DMS153 treated with DMSO at 0.1 percent for 48 hours (cell line): ENCODE results near the gene PEX11A.
"Not testable (repeated sequence)": the region's sequence is repeated elsewhere in the genome, so short reads cannot be mapped to it uniquely, and the experiment has no call there.

Experiments
- DNase-seq: peaks from one replicate; lab custom pipeline; 2025; ENCODE audit not compliant: unreplicated experiment; lab: John Stamatoyannopoulos, UW

The PEX11A gene, protein sequence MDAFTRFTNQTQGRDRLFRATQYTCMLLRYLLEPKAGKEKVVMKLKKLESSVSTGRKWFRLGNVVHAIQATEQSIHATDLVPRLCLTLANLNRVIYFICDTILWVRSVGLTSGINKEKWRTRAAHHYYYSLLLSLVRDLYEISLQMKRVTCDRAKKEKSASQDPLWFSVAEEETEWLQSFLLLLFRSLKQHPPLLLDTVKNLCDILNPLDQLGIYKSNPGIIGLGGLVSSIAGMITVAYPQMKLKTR

DNA sequence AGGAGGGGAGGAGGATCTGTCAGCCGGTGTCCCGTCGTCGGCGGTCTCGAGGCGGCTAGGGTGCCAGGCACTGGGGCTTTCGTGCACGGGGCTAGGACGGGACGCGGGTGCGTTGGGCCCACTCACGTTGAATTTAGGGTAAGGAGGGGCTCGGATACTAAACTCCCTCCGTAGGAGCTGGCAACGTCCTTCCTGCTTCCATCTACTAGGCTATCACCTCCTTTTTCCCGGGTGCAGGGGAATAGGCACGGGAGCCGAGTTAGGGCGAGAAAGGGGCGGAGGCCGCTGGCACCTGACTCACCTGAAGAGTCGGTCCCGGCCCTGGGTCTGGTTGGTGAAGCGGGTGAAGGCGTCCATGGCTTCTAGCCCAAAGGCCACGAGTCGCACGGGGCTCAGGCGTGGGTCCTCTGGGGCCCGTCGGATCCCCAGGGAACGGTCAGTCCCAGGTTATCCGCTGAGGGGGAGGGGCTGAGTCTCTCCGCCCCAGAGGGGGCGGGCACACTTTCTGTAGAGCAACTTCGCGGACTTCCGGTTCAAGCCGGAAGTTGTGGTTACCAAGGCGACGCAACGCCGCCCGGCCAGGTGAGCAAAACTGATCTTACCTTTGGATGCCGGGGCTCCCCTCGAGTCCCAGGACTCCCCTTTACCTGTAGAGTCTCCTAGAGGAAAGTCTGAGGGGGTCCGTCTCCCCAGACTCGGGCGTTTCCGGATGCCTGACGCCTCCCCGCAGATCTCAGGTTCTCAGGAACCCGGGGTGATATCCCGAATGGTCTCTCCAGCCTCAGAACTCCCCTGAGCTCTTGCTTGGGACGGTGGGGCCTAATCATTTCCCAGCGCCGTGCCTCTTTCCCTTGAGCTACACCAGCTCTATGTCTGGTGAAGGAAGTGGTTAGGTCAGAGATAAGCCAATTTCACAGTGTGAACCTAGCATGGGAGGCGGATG is at the start of gene PEX11A, which contains the start of gene WDR93:
Gene PEX11A (minus strand): TSS at position 479 of the 943 bp plus-strand sequence. CDS start 122 bp downstream, at position 357.
Gene WDR93 (plus strand): TSS at position 536 of the 943 bp plus-strand sequence. CDS start 10,936 bp downstream, outside the sequence.
- peak; percentile 37 for DNase-seq

DNA sequence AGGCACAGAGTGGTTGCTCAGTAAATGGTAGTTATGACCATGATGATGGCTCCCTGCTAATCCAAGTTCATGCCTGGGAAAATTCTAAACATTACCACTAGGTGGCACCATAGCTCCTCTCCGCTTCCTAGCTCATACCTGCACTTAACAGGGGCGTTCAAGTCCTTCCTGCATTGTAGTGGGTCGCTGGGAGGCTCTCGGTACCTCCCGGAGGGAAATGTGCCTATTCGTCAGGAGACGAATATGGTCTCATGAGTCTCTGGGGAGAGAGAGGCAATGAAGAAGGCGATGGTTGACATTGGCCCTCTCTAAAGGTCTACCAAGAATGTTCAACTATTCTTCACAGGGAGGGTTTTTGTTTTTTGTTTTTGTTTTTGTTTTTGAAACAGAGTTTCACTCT is 49.6 kb upstream of the PEX11A start:
- peak; percentile 7 for DNase-seq

DNA sequence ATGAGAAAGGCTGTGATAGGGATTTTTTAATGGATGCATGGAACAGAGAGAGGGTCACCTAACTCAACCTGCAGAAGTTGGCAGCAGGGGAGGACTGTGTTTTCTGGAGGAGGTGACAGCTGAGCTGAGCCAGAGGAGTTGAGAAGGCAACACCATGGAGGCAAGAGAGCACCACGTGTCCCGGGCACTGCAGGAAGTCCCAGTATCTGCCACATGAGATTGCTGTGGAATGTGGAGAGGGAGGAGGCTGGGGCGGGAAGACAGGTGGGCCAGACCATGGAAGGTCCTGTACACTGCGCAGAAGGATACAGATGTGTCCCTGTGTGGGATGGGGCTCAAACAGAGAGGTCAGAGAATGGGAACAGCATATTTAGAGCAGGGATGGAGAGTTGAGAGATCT is 45.2 kb upstream of the PEX11A start:
- no peak for DNase-seq

DNA sequence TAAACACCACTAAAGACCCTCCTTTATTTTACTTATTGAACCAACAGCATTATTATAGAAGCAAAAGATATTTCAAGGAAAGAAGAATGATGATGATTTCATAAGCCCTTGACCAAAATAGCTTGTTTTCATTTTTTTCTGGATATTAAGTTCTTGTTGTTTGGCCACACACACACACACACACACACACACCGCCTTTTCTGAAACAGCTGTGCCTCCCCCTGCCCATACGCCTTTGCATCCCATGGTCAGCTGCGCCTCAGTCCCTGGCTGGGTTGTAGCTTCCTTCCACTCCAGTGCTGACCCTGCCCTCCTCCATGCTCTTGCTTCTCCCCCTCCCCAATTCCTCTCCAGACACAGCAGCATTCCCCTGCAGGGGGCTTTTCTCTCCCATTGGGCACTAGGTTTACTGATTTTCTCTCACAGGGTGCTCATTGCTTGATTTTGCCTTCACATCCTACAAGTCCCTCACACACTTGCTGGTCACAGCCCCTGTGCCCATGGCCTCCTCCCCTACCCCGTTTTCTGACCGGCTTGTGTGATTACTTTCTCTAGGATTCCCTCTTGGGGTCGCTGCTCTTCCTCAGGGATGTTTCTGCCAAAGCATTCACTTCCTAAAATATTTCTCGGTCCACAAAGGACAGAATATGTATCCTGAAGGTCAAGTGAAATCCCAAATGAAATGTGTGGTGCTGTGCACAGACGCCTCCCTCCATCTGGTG is 42.1 kb upstream of the PEX11A start:
- DNase-seq: no peak

DNA sequence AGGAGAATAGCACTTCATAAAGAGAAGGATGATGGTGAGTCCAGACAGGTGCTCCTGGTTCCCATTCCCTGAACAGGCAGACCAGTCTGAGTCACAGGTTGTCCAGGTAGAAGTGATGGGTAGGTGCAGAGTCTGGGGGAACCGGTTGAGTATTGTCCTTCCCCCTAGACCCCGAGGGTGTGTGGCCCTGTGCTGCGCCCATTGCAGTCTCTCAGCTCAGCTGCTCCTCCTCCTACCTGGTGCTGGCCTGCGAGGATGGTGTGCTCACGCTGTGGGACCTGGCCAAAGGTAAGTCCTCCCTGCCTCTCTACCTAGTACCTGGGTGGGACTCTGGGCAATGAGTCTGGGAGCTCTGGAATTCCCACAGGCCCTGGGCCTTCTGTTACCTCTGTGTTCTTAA is 40.7 kb upstream of the PEX11A start:
- DNase-seq: no peak

DNA sequence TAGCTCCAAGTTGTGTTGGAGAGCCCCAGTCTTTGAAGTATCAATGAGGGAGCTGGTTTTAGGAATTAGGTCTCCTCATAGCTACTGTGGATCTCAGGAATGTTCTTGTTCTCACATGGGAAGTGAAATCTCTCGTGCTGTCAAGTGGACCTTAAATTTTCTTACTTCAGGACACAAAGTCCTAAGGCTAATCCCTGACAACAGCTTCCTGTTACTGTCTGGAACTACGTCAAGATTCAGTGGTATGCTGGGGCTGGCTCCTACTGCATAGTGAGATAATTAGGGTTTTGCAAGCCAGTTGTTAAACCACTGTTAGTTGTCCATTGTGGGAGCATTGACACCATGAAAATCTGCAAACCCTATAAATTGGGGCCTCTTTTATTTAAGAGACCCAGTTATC is 37.7 kb upstream of the PEX11A start:
- no peak for DNase-seq

DNA sequence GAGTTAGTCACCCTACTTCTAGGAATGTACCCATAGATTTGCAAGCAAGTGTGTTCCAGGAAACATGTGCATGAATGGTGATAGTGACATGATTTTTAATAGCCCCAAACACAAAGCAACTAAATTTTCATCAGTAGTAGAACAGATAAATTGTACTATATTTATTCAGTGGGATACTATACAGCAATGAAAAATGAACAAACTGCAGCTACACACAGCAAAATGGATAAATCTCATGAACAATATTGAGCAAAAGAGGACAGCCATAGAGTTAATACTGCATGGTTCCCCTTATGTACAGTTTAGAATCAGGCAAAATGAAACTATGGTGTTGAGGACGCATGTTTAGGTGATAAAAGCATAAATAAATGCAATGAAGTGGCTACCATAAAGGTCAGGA is 34.5 kb upstream of the PEX11A start:
- DNase-seq: no peak

DNA sequence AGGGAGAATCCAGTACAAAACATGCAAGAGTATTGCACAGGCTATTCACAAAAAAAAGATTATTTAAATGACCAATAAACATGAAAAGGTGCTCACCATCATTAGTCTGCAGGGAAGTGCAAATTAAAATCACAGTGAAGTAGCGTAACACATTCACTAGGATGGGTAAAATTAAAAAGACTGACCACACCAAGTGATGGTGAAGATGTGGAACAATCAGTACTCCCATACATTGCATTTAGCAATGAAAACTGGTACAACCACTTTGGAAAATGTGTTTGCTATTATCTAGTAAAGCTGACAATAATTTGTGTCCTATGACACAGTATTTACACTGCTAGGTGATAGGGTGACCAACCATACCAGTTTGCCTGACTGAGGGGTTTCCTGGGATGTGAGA is 34.1 kb upstream of the PEX11A start:
- DNase-seq: no peak

DNA sequence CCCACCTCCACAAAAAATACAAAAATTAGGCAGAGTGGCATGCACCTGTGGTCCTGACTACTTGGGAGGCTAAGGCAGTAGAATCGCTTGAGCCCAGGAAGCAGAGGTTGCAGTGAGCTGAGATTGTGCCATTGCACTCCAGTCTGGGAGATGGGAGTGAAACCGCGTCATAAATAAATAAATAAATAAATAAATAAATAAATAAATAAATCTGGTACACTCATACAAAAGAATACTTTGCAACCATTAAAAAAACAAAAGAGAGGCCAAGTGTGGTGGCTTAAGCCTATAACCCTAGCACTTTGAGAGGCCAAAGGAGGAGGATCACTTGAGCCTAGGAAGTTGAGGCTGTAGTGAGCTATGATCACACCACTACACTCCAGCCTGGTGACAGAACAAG is 32.5 kb upstream of the PEX11A start:
- DNase-seq: no peak

DNA sequence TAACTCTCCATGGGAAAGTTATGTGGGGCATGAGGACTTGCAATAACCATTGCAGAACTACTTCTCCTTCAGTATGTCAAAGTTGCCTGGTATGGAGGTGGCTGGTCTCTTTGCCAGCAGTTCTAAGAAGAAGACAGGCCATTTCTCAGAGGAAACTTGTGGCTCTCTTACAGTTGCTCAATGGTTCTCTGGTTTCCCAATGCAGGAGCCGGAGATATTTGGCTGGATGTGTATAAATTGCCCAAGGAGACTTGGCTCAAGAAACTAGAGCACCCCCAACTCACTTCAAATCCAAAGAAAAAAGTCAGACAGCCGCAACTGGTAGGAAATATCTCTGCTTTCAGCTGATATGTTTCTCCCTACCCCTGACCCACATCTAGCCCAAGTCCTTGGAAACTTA is 24.2 kb upstream of the PEX11A start:
- DNase-seq: no peak

DNA sequence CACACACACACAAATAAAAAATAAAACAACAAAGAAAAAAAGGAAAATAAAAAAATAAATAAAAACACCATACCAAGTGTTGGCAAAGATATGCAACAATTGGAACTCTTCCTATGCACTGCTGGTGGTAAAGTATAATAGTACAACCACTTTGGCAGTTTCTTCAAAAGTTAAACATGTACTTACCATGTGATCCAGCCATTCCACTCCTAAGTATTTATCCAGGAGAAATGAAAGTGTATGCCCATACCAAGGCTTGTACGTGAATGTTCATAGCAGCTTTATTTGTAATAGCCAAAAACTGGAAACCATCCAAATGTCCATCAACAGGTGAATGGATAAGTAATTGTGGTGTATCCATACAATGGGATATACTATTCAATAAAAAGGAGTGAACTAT is 17.0 kb upstream of the PEX11A start:
- no peak for DNase-seq

DNA sequence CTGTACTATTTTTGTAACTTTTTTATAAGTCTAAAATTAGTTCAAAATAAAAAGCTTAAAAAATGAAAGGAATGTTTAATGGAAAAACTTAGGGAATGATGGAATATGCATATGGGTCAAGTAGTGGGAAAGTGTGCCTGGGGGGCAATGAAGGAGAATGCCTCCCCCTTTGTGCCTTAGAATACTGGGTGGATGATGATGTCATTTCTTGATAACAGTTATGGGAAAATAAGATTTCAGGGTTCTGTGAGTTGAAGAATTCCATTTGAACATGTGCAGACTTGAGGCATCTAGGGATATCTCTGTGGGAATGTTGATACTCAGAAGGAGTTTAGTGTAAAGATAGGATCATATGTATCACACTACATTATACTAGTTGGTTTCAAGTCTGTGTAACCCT is 13.9 kb upstream of the PEX11A start:
- DNase-seq: no peak

DNA sequence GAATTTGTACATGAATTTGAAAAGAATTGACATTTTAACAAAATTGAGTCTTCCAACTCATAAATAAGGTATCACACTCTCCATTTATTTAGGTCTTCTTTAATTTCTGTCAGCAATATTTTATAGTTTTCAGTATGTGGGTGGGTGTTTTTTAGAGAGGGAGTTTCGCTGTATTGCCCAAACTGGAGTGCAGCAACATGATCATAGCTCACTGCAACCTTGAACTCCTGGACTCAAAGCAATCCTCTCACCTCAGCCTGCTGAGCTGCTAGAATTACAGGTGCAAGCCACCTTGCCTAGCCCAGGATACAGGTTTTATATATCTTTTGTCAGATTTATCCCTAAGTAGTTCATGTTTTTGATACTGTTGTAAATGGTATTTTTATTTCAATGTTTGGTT is 4.6 kb upstream of the PEX11A start:
- no peak for DNase-seq

DNA sequence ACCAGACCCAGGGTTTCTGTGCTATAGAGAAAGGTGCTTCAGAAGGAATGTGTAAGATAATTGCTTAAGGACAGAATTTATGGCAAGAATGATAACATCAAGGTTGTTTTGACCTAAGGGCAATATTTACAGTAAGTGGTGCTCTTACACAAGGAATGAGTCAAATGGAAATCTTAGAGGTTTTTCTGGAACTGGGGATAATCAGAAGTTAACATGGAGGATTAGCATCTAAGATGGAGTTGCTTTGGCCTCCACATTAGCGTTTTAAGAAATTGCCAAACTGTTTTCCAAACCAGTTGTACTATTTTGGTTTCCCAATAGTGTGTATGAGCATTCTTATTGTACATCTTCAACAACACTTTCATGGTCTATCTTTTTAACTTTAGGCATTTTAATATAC is 3.1 kb upstream of the PEX11A start:
- DNase-seq: no peak

DNA sequence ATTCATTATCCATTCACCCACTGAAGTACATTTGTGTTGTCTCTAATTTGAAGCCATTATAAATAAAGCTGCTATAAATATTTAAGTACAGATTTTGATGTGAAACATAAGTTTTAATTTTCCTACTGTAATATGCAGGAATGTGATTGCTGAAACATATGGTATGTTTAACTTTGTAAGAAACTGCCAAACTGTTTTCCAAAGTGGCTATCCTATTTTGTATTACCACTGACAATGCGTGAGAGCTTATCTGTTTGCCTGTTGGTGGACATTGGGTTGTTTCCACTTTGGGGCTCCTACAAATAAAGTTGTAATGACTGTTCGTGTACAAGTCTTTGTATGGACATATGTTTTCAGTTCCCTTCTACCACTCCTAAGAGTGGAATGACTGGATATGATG is 2.5 kb upstream of the PEX11A start:
- DNase-seq: no peak

DNA sequence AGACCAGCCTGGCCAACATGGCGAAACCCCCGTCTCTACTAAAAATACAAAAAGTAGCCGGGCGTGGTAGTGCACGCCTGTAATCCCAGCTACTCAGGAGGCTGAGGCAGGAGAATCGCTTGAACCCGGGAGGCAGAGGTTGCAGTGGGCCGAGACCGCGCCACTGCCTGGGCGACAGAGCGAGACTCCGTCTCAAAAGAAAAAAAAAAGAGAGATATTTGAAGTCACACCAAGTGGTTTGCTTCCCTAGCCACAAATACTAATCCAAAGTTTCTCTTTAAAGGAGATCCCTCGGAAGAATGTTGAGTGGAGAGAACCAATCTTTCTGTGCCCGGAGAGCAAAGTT is 651 bp downstream of the PEX11A start:
- DNase-seq: not testable (repeated sequence)

DNA sequence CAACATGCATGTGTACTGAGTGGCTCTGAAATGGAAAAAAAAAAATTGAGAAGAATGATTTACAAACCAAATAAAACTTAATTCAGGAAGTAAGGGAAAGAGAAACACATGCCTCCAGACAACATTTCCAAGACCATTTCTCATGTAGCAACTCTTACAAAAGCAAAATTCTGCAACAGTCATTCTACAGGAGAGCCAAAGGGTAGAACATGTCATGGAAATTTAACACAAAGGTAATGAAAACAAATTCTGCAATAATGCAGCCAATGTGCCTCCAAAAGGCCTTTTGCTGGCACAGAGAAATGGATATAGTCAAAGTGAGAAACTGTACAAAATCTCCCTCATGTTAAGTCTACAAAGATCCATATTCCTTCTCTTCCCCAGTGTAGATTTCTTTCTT is 4.0 kb downstream of the PEX11A start:
- no peak for DNase-seq

DNA sequence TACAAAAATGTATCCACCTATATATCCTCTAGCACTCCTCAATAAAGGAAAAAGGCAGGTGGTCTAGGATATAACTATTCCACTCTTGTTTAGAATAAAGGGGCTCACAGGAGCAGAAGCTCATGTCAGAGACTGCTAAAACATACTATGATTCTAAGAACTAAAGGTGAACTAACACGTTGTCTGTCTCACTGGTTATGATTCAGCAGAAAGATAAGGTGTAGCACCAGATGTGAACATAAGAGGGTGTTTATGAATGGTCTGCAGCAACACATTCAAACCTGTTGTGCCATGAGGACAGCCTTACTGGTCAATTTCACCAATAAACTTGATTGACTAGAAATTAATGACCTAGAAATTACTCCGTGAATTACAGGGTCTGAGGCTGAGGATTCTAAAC is 4.6 kb downstream of the PEX11A start:
- no peak for DNase-seq

DNA sequence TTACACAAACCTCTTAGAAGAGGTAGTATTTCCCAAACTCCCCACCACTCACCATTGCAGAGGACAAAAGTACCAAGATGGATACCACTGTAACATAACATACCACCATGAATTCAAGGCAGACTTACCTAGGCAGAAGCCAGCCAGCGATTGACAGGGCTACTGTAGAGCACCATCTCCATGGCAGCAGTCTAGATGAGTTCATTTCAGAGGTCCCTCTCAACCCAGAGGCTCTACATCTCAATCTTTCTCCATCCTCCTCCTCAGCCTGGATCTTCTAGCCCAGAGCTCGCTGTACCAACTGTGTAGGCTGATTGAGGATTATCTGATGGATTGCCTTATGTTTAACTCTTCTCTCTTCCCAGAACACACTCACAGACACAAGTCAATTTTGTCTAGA is 9.4 kb downstream of the PEX11A start:
- no peak for DNase-seq

DNA sequence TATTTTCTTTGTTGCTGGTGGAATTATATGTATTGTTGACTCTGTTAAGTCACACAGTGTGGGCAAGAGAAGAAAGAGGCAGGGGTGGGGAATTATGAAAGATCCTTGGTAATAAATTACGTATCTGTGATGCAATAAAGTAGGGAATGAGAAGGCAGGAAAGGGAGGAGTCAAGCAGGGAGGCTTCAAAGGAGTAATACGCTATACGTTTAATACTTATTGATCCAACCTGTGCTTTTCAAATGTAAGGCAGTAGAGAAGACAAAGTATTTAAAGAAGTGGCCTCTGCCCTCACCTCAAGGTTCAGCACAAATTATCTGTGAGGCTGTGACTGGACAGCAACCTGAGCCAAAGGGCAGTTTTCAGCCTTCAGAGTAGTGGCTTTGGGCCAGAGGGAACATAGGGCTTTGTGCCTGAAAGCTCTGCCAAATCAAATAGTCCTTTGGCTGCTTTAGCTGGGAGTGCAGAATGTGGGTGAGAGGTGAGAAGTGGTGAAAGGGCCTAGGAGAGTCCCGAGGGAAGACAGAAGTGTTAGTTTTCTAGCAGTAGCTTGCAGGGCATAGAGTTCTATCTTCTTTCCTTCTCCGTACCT is 10.2 kb downstream of the PEX11A start:
- DNase-seq: no peak

DNA sequence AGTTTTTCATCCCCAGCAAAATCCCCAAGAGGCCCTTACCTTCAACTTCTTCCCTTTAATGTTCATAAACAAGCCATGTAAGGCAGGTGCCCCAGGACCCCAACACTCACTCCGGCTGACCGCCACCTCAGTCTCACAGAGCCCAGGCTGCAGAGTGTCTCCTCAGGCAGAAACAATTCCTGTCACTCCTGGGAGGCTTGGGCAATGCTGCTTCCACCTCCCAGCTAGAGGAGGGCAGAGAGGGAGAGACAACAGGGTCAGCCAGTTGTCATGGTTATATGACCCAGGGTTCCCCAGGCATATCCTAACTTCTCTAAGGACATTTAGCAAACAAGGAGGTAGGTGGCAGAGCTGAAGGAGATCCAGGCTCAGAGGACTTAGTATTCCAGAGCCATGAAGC is 11.3 kb downstream of the PEX11A start, which contains the start of gene PLIN1:
Gene PLIN1 (minus strand): TSS at position 156 of the 400 bp plus-strand sequence. CDS start 1,878 bp downstream, outside the sequence.
- DNase-seq: no peak
